HG03095 (cell line): ENCODE results near the gene PLCB1.

Experiments
- ATAC-seq: cut with Tn5 transposase; IDR thresholded peaks from one replicate; pipeline ENCODE4 v1.9.1; 2021; ENCODE audit warnings: moderate library complexity; ENCODE audit not compliant: unreplicated experiment

PLCB1 gene

GRCh38 chr20:8749101-8749500, 617.0 kb downstream of the PLCB1 start:
- ATAC-seq = no peak

GRCh38 chr20:8749986-8750385, 617.9 kb downstream of the PLCB1 start:
- no peak for ATAC-seq

- ATAC-seq = no peak
These were observed 623.5 kb downstream of the PLCB1 start for GRCh38 chr20:8755340-8756118.

GRCh38 chr20:8756410-8756809, 624.3 kb downstream of the PLCB1 start:
- no peak for ATAC-seq

DNA sequence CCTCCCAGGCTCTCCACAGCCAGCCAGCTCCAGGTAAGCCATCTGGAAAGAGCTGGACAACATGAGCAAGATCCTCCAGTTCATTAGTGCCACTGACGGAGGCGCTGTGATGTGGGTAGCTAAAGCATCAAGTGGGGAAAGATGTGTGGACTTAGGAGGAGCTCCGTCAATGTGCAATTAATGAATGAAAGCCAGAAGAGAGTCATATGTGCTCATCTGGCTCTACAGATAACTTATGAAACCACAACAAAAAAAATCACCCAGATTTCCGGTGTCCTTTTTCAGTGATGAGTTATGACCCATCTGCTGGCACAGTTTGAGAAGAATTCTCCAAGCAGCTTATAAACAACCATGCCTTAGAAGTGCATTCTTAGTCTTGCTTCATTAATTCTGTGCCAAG, 625.1 kb downstream of the PLCB1 start:
- no peak for ATAC-seq

DNA sequence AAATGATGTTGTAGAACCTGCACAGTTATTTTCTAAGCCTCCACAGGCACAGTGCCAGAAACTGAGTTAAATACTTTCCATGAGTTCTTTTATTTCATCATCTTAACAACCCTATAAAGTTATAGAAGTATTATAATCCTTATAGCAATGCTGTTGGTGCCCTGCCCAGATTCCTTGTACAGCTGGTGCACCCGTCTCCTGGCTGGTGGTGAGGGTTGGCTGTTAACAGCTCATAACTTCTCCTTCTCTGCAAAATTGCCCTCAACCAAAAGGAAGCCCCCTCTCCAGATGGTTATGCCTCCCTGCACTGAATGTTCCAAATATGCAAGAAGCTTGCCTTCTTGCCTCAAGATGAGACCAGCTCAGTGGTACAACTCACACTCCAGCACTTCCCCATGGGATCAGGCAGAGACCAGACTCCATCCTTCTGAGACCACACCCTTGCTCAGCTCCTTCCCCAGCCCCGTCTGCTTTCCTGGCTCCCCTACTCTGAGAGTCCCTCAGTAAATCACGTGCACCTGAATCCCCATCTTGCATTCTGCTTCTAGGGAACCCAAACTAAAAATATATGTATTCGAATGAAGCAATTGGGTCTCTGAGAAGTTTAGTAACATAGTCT, 632.4 kb downstream of the PLCB1 start:
- no peak for ATAC-seq

- no peak for ATAC-seq
These were observed 634.9 kb downstream of the PLCB1 start for GRCh38 chr20:8766868-8767390.

GRCh38 chr20:8774412-8774811, 642.3 kb downstream of the PLCB1 start:
- no peak for ATAC-seq

DNA sequence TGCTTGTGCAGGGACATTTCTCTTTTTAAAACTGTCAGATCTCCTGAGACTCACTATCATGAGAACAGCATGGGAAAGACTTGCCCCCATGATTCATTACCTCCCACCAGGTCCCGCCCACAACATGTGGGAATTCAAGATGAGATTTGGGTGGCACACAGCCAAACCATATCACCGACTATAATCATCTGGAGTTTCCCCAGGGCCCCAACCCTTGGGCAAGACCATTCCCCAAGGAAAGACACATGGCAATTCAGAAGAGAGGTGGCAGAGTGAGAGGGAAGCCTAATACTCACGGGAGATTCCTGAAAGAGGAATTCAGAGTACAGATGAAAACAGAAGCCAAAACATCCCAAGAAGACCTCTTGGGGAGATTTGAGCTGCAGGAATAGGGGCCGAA, 645.8 kb downstream of the PLCB1 start:
- ATAC-seq = no peak

DNA sequence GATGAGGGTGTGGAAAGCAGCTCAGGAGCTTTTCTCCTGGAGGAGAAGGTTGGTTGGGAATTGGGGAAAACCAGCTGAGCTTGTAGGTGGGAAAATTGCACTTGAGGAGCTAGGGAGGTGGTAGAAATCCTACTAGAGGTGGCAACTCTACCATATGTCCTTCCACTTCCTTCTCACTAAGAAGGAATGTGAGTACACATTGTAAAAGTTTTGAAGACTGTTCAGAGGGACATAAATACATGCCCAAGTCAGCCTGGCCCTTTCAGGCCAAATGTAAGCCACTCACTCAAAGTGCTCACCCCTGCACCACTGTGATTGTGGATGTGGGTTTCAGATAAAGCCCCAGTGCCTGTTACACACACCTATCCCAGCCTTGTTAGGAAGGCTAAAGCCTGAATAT, 646.3 kb downstream of the PLCB1 start:
- ATAC-seq = no peak

- ATAC-seq = no peak
These were observed 648.8 kb downstream of the PLCB1 start for GRCh38 chr20:8780915-8781314.

DNA sequence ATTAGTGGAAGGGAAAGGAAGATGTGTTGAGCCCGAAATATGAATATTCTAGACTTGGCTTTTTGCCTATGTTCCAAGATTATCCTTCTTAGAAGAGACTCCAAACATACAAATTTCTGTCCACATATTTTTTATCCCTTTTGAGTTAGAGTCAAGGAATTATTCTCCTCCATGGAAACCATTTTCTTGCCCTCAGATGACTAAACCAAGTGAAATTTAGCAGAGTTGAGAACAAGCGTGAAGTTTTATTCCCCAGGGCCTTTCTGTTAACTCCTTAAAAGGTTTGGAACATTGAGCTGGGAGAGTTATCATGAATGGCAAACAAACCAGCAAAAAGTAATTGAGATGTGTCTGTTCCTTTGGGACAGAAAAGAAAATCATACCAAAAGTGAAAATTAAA, 650.7 kb downstream of the PLCB1 start:
- ATAC-seq = no peak

GRCh38 chr20:8783734-8784133, 651.7 kb downstream of the PLCB1 start:
- ATAC-seq = no peak

DNA sequence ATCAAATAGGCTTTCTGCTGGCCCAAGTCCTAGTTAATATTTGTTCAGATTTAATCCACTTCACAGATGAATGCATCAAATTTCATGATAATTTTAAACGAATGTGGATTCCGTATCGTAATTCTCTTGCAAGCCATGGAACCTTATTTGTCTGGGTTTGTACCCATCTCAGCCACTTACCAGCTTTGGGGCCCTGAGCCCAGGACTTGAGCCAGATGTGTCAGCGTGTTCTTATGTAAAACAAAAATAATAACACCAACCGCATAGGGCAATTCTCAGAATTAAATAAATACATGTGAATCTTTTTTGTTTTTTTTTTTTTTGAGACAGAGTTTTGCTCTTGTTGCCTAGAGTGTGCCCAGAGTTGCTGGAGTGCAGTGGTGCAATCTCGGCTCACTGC, 654.3 kb downstream of the PLCB1 start:
- ATAC-seq = no peak

GRCh38 chr20:8787090-8787489, 655.0 kb downstream of the PLCB1 start:
- ATAC-seq = no peak

- ATAC-seq = no peak
These were observed 656.2 kb downstream of the PLCB1 start for GRCh38 chr20:8788275-8788674.

- ATAC-seq = no peak
These were observed 656.8 kb downstream of the PLCB1 start for GRCh38 chr20:8788831-8789230.

GRCh38 chr20:8790442-8791074, 658.5 kb downstream of the PLCB1 start:
- no peak for ATAC-seq

- ATAC-seq = no peak
These were observed 663.3 kb downstream of the PLCB1 start for GRCh38 chr20:8795404-8795803.

- ATAC-seq = no peak
These were observed 664.1 kb downstream of the PLCB1 start for GRCh38 chr20:8796088-8796660.

GRCh38 chr20:8798505-8798904, 666.4 kb downstream of the PLCB1 start:
- ATAC-seq = no peak

DNA sequence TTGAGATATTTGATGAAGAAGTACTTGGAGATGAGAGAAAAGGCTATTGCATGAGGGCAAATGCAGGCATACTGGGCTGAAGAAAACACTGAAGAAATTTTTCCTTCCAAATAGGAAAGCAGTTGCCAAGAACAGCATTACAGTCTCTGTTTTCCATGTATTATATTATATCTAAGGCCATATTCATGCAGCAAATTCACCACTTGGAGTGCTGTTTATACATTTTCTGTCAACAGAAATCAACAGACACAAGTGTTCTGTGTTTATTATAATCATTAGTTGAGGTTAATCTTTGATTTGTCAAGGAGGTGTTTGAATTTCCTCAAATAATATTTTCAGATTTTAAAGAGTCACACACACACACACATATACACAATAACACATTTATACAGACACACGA, 668.0 kb downstream of the PLCB1 start:
- ATAC-seq = no peak
